ENCODE results near the gene PPFIA4.

GRCh38 chr1:203063287-203063686 is 37.0 kb downstream of the PPFIA4 start:
- TF ChIP-seq CTCF (conservative IDR thresholded peaks at IDR 0.05 in 1 of 2, IDR thresholded peaks at IDR 0.05 in 1 of 2; ENCODE audit: extremely low read depth in 1 of 2, insufficient read depth in 1 of 2, low read depth in 1 of 2, low read length in 2 of 2) (no peak), EZH2 (IDR thresholded peaks at IDR 0.05; ENCODE audit: borderline replicate concordance, low read length) (no peak)

All from mammary epithelial cell (primary cell).